ENCODE measurements around the gene RSAD1. TPM values are rescaled to one million over a fixed set of nuclear protein-coding genes. Genes with fewer than 3 reads are reported as not detected.

Gene RSAD1
- total and polyA plus RNA-seq, 10 of the 15 experiments (the other 5 are each of a cell fraction or from before 2014, with no cell fraction given): 2.5 to 28.1 (median 22.6) TPM

DNA sequence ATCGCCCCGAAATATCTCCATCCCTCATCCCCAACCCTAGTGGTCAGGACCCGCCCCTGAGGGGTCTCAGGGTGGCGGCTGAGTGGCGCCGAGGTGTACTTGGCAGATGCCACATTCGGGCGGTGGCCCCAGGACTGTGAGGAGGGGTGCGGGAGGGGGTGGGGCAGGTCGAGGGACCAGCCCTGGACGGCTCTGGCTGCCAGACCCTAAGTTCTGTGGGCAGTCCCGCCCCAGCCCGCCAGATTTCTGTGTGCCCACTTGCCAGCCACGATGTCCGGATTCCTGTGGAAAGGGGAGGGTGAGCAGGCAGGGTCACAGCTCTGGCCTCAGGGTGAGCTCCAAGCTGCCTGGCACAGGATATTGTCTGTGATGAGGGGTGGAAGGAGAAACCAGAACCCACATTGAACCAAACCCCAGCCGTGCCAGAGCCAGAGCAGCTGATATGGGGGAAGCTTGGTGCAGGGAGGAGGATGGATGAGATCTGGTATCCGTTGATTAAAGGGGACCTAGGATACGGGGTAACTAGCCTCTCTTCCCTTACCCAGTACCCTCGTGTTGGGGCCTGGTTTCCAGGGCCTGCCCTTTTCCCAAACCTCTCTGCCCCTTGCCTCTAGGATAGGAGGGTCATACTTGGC lies 8.9 kb upstream of the RSAD1 start:
- H3K36me3 ChIP-seq (ENCODE audit: control insufficient read depth in 2 of 2, insufficient read depth in 2 of 2, low read length in 1 of 2): no peaks in the 10 kb centered on the region
- no TSS peak for BruUV-seq (replicated peaks)
- no peak for ATAC-seq
- no peak for FAIRE-seq
- H3K9ac ChIP-seq (ENCODE audit: control insufficient read depth, insufficient read depth, low read length): no peak overlapping the region
- H3K9me3 ChIP-seq (replicated peaks; ENCODE audit: control insufficient read depth, insufficient read depth, low read length): no peaks in the 10 kb centered on the region
- no peaks in the 10 kb centered on the region for H3K4me1 ChIP-seq (ENCODE audit: control insufficient read depth, insufficient read depth, low read length)
- ChIA-PET RAD21 (ENCODE audit: unreplicated experiment) (no interaction called here), POLR2A (no interaction called here), CTCF (interaction anchor here (2.0 kb wide), 1 partner anchor 107 kb away, joined by 5 read pairs; no protein-coding TSS in a partner anchor), SMC1A (ENCODE audit: uncharacterized antibody, unreplicated experiment) (no interaction called here)
- no peaks in the 10 kb centered on the region for H4K20me1 ChIP-seq (ENCODE audit: control insufficient read depth, insufficient read depth)
- no peak overlapping the region for H2AFZ ChIP-seq (ENCODE audit: control insufficient read depth, low read depth, low read length)
- 61% methylated on average over 16 of the region's 19 CpGs for WGBS (ENCODE audit: insufficient coverage, insufficient replicate concordance, low lambda C conversion rate, missing lambda C conversion rate)
- in situ Hi-C loops (cut with MboI): no loop called here
- intact Hi-C loops (cut with micrococcal nuclease; ENCODE audit: unreplicated experiment): no loop called here
- H3K4me2 ChIP-seq (ENCODE audit: control insufficient read depth, insufficient read depth): no peak overlapping the region
- DNase-seq (ENCODE audit: low read depth, low spot score): no peak
- no peak overlapping the region for H3K4me3 ChIP-seq
- H3K79me2 ChIP-seq (ENCODE audit: control insufficient read depth, insufficient read depth, low read length): no peaks in the 10 kb centered on the region
- peaks cover 0 to 3% of the 10 kb centered on the region in 2 experiments; a peak in 2 of 4 replicates for H3K27me3 ChIP-seq (replicated peaks in 1 of 2; ENCODE audit: control insufficient read depth in 2 of 2, insufficient read depth in 2 of 2, low read length in 1 of 2)
- no peak overlapping the region for H3K27ac ChIP-seq (ENCODE audit: control insufficient read depth, insufficient read depth)
- TF ChIP-seq MYC (IDR thresholded peaks at IDR 0.05; ENCODE audit: insufficient read depth, insufficient read length, insufficient replicate concordance, low read length, severe bottlenecking) (no peak), ETV6 (conservative IDR thresholded peaks at IDR 0.05 in 1 of 2, IDR thresholded peaks at IDR 0.05 in 1 of 2; ENCODE audit: borderline replicate concordance in 1 of 2, low read depth in 1 of 2) (no peak), BRCA1 (IDR thresholded peaks at IDR 0.05; ENCODE audit: low read depth, low read length) (no peak), HCFC1 (IDR thresholded peaks at IDR 0.05; ENCODE audit: low read length) (no peak), ESRRA (IDR thresholded peaks at IDR 0.05; ENCODE audit: low read length) (no peak), TCF3 (IDR thresholded peaks at IDR 0.05; ENCODE audit: borderline replicate concordance, insufficient read depth, low read depth, low read length) (no peak), BMI1 (IDR thresholded peaks at IDR 0.05; ENCODE audit: borderline replicate concordance) (no peak), SIN3A (IDR thresholded peaks at IDR 0.05; ENCODE audit: low read depth, low read length) (no peak)
- TF ChIP-seq, protein P1, sequence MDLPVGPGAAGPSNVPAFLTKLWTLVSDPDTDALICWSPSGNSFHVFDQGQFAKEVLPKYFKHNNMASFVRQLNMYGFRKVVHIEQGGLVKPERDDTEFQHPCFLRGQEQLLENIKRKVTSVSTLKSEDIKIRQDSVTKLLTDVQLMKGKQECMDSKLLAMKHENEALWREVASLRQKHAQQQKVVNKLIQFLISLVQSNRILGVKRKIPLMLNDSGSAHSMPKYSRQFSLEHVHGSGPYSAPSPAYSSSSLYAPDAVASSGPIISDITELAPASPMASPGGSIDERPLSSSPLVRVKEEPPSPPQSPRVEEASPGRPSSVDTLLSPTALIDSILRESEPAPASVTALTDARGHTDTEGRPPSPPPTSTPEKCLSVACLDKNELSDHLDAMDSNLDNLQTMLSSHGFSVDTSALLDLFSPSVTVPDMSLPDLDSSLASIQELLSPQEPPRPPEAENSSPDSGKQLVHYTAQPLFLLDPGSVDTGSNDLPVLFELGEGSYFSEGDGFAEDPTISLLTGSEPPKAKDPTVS (IDR thresholded peaks at IDR 0.05; ENCODE audit: low read depth, low read length): no peak
- TF ChIP-seq, protein P2, sequence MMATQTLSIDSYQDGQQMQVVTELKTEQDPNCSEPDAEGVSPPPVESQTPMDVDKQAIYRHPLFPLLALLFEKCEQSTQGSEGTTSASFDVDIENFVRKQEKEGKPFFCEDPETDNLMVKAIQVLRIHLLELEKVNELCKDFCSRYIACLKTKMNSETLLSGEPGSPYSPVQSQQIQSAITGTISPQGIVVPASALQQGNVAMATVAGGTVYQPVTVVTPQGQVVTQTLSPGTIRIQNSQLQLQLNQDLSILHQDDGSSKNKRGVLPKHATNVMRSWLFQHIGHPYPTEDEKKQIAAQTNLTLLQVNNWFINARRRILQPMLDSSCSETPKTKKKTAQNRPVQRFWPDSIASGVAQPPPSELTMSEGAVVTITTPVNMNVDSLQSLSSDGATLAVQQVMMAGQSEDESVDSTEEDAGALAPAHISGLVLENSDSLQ (IDR thresholded peaks at IDR 0.05): no peak
- TF ChIP-seq, protein P3, sequence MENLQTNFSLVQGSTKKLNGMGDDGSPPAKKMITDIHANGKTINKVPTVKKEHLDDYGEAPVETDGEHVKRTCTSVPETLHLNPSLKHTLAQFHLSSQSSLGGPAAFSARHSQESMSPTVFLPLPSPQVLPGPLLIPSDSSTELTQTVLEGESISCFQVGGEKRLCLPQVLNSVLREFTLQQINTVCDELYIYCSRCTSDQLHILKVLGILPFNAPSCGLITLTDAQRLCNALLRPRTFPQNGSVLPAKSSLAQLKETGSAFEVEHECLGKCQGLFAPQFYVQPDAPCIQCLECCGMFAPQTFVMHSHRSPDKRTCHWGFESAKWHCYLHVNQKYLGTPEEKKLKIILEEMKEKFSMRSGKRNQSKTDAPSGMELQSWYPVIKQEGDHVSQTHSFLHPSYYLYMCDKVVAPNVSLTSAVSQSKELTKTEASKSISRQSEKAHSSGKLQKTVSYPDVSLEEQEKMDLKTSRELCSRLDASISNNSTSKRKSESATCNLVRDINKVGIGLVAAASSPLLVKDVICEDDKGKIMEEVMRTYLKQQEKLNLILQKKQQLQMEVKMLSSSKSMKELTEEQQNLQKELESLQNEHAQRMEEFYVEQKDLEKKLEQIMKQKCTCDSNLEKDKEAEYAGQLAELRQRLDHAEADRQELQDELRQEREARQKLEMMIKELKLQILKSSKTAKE (IDR thresholded peaks at IDR 0.05; ENCODE audit: low read depth, poor library complexity, severe bottlenecking): no peak
- TF ChIP-seq, protein P4, sequence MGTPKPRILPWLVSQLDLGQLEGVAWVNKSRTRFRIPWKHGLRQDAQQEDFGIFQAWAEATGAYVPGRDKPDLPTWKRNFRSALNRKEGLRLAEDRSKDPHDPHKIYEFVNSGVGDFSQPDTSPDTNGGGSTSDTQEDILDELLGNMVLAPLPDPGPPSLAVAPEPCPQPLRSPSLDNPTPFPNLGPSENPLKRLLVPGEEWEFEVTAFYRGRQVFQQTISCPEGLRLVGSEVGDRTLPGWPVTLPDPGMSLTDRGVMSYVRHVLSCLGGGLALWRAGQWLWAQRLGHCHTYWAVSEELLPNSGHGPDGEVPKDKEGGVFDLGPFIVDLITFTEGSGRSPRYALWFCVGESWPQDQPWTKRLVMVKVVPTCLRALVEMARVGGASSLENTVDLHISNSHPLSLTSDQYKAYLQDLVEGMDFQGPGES (IDR thresholded peaks at IDR 0.05): no peak
- TF ChIP-seq, protein P5, sequence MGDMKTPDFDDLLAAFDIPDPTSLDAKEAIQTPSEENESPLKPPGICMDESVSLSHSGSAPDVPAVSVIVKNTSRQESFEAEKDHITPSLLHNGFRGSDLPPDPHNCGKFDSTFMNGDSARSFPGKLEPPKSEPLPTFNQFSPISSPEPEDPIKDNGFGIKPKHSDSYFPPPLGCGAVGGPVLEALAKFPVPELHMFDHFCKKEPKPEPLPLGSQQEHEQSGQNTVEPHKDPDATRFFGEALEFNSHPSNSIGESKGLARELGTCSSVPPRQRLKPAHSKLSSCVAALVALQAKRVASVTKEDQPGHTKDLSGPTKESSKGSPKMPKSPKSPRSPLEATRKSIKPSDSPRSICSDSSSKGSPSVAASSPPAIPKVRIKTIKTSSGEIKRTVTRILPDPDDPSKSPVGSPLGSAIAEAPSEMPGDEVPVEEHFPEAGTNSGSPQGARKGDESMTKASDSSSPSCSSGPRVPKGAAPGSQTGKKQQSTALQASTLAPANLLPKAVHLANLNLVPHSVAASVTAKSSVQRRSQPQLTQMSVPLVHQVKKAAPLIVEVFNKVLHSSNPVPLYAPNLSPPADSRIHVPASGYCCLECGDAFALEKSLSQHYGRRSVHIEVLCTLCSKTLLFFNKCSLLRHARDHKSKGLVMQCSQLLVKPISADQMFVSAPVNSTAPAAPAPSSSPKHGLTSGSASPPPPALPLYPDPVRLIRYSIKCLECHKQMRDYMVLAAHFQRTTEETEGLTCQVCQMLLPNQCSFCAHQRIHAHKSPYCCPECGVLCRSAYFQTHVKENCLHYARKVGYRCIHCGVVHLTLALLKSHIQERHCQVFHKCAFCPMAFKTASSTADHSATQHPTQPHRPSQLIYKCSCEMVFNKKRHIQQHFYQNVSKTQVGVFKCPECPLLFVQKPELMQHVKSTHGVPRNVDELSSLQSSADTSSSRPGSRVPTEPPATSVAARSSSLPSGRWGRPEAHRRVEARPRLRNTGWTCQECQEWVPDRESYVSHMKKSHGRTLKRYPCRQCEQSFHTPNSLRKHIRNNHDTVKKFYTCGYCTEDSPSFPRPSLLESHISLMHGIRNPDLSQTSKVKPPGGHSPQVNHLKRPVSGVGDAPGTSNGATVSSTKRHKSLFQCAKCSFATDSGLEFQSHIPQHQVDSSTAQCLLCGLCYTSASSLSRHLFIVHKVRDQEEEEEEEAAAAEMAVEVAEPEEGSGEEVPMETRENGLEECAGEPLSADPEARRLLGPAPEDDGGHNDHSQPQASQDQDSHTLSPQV (IDR thresholded peaks at IDR 0.05): no peak

Measured in GM12878 (cell line).